K562 (cell line): ENCODE measurements around the gene KLHL29. TPM values are rescaled to one million over a fixed set of nuclear protein-coding genes. Genes with fewer than 3 reads are reported as not detected.

ENCODE experiments used
- ATAC-seq: fragments of 200-7000 bp; cut with Tn5 transposase; 3 replicates; pipeline ENCODE4 v1.9.1; 2020; ENCODE audit warnings: moderate library complexity
- BruUV-seq: library from RNA; stranded (reverse); fragments of 400-500 nt; replicated peaks from 2 replicates; lab custom pipeline; 2021; lab: Mats Ljungman, UMichigan
- CTCF ChIA-PET: fragments of 300-600 bp; formaldehyde crosslinking; extraction: SDS; loops from one replicate; lab custom pipeline; 2021; ENCODE audit warnings: low intra/inter-chr PET ratio; lab: Yijun Ruan, JAX
- POLR2A ChIA-PET: fragments of 300-600, 350-650 bp; sonication (Branson Sonifier 250); formaldehyde crosslinking; extraction: SDS; loops from one replicate; lab custom pipeline; 2021; ENCODE audit warnings: antibody characterized with exemption, inconsistent platforms; lab: Yijun Ruan, JAX
- DNase-seq, 4 experiments: peaks; one replicate each; pipeline versions ENCODE4 v3.0.0 to v3.0.0-alpha.2; 2011 to 2018; ENCODE audit warnings: low spot score in 3 of 4, mixed read lengths in 3 of 4; ENCODE audit errors: extremely low read depth in 1 of 4
- FAIRE-seq: peaks from 2 replicates; lab custom pipeline; 2011; peaks lifted over from hg19 to GRCh38; lab: Jason Lieb, UNC
- H2AFZ ChIP-seq: 2 replicates; pipeline ENCODE4 v1.6.0; 2011; ENCODE audit warnings: low read depth, low read length, control low read depth, inconsistent platforms
- H3K27ac ChIP-seq: fragments of 200-600 bp; 3 replicates; pipeline ENCODE4 v1.8.0; 2011; ENCODE audit warnings: low read depth, mild to moderate bottlenecking, control low read depth, inconsistent platforms, low read length, moderate library complexity, mixed read lengths; ENCODE audit errors: extremely low read depth
- H3K27me3 ChIP-seq, 2 experiments: fragments of 300-600 bp in 1 of 2; 2 replicates in 1 of 2; 3 replicates in 1 of 2; pipeline versions ENCODE4 v1.6.0 to v1.8.0; 2011; ENCODE audit warnings: inconsistent platforms in 2 of 2, low read length in 2 of 2, mild to moderate bottlenecking in 1 of 2, mixed read lengths in 1 of 2, moderate library complexity in 1 of 2; ENCODE audit not compliant: control insufficient read depth in 2 of 2, insufficient read depth in 2 of 2
- H3K36me3 ChIP-seq: fragments of 300-600 bp; 3 replicates; pipeline ENCODE4 v1.8.0; 2011; ENCODE audit warnings: mild to moderate bottlenecking, low read length, inconsistent platforms; ENCODE audit not compliant: control insufficient read depth, insufficient read depth
- H3K4me1 ChIP-seq, 2 experiments: fragments of 200-600 bp in 1 of 2; replicated peaks in 1 of 2; 2 replicates in 1 of 2; 3 replicates in 1 of 2; pipeline versions ENCODE4 v1.5.1 to v1.8.0; 2011; ENCODE audit warnings: inconsistent platforms in 2 of 2, low read length in 2 of 2, mild to moderate bottlenecking in 1 of 2, mixed read lengths in 1 of 2, moderate library complexity in 1 of 2; ENCODE audit not compliant: control insufficient read depth in 2 of 2, insufficient read depth in 2 of 2
- H3K4me2 ChIP-seq: 2 replicates; pipeline ENCODE4 v1.6.1; 2011; ENCODE audit warnings: low read length, control low read depth, inconsistent platforms, mixed read lengths; ENCODE audit not compliant: insufficient read depth
- H3K4me3 ChIP-seq: fragments of 200-600 bp; sonication (generic), shearing (Covaris generic); 2 replicates; pipeline ENCODE4 v1.5.1; 2016; ENCODE audit warnings: control low read depth, inconsistent platforms
- H3K79me2 ChIP-seq: fragments of 200-600 bp; 3 replicates; pipeline ENCODE4 v1.8.0; 2011; ENCODE audit warnings: low read length, inconsistent platforms; ENCODE audit not compliant: control insufficient read depth, insufficient read depth
- H3K9ac ChIP-seq, 2 experiments: 2 replicates each; pipeline versions ENCODE4 v1.6.0 to v1.6.1; 2011; ENCODE audit warnings: low read depth in 2 of 2, low read length in 2 of 2, control low read depth in 1 of 2, inconsistent platforms in 1 of 2, mild to moderate bottlenecking in 1 of 2, mixed read lengths in 1 of 2; ENCODE audit not compliant: insufficient read depth in 1 of 2
- H3K9me1 ChIP-seq: one replicate; pipeline ENCODE4 v1.6.0; 2011; ENCODE audit warnings: inconsistent platforms, mild to moderate bottlenecking, low read length, moderate library complexity; ENCODE audit not compliant: control insufficient read depth, insufficient read depth
- H3K9me3 ChIP-seq: replicated peaks from 2 replicates; pipeline ENCODE4 v1.5.1; 2011; ENCODE audit warnings: low read depth, low read length, inconsistent platforms; ENCODE audit not compliant: control insufficient read depth, insufficient read depth
- H4K20me1 ChIP-seq: replicated peaks from 2 replicates; pipeline ENCODE4 v1.6.1; 2011; ENCODE audit warnings: low read length, inconsistent platforms, mixed read lengths; ENCODE audit not compliant: control insufficient read depth, insufficient read depth
- JUND ChIP-seq, 2 experiments: IDR thresholded peaks; 2 replicates in 1 of 2; 3 replicates in 1 of 2; pipeline ENCODE4 v1.6.1; 2011; ENCODE audit warnings: borderline replicate concordance in 2 of 2, low read depth in 2 of 2, low read length in 2 of 2, improper control_type of control experiment in 1 of 2, missing biosample characterization in 1 of 2, missing genetic modification characterization in 1 of 2, missing genetic modification reagents in 1 of 2
- KAT2B ChIP-seq: IDR thresholded peaks from one replicate; pipeline ENCODE4 v1.6.1; 2012; ENCODE audit warnings: low read depth, mild to moderate bottlenecking, control low read depth, inconsistent platforms, low read length, moderate library complexity
- KDM5B ChIP-seq: fragments of 200-600 bp; sonication (generic); IDR thresholded peaks from 2 replicates; pipeline ENCODE4 v1.6.1; 2012; ENCODE audit warnings: low read depth, mild to moderate bottlenecking, moderate library complexity, low read length, control low read depth, inconsistent platforms; ENCODE audit not compliant: insufficient replicate concordance
- NUFIP1 ChIP-seq: fragments of 450-650 bp; IDR thresholded peaks from 2 replicates; pipeline ENCODE4 v1.6.1; 2018; ENCODE audit not compliant: partially characterized antibody
- PURB ChIP-seq: sonication (generic); formaldehyde crosslinking; IDR thresholded peaks from 2 replicates; pipeline ENCODE4 v1.9.0; 2021; ENCODE audit warnings: low read depth, mild to moderate bottlenecking, missing genetic modification reagents
- SAP30 ChIP-seq: fragments of 200-600 bp; sonication (generic); IDR thresholded peaks from 2 replicates; pipeline ENCODE4 v1.6.1; 2012; ENCODE audit warnings: borderline replicate concordance, low read depth, mild to moderate bottlenecking, moderate library complexity, low read length, control low read depth, inconsistent platforms; ENCODE audit not compliant: insufficient read depth, poor library complexity, severe bottlenecking
- ZKSCAN3 ChIP-seq: fragments of 250-450 bp; sonication (Bioruptor Pico); IDR thresholded peaks from 2 replicates; pipeline ENCODE4 v1.4.0; 2020
- ZNF134 ChIP-seq: fragments of 250-450 bp; sonication (Bioruptor Pico); conservative IDR thresholded peaks from 2 replicates; pipeline ENCODE4 v1.4.0; 2020
- WGBS: fragments of 100-300 bp; shearing (Covaris generic); methylation state at CpG from one replicate; pipeline ENCODE4 v1.1.6; 2016; ENCODE audit warnings: low coverage, mixed read lengths; ENCODE audit not compliant: insufficient coverage; ENCODE audit errors: missing lambda C conversion rate; 5-methylcytosine and 5-hydroxymethylcytosine counted together
- in situ Hi-C: fragments of 300-500 bp; cut with MboI; formaldehyde crosslinking; loops from 4 replicates; pipeline ENCODE4 v1.15.0; 2018; ENCODE audit warnings: inconsistent platforms, mixed read lengths
- intact Hi-C: fragments of 100-400 bp; cut with micrococcal nuclease; formaldehyde crosslinking; loops from 2 replicates; pipeline ENCODE4 v1.14.2; 2022
- polyA plus RNA-seq, 8 experiments: library from polyadenylated mRNA; depleted of rRNA in 4 of 8; stranded (reverse) in 5 of 8; unstranded in 3 of 8; fragments of >200 nt; fragmentation: Nextera tagmentation in 2 of 8; fragmentation: Illumina TruSeq in 1 of 8; extraction: Ambion mirVana in 2 of 8; extraction: Trizol in 1 of 8; gene quantifications; 2 replicates each; pipeline versions ENCODE4 v1.2.1 to v1.2.3, GENCODE V29; 2011 to 2014; ENCODE audit warnings: inconsistent platforms in 1 of 8, missing spikeins in 1 of 8
- total RNA-seq, 7 experiments: library from RNA; depleted of rRNA in 6 of 7; stranded (reverse); fragments of >200 nt in 6 of 7; fragmentation: Illumina TruSeq in 2 of 7; extraction: Trizol in 2 of 7; gene quantifications; 2 replicates each; pipeline versions ENCODE4 v1.2.1 to v1.2.3, GENCODE V29; 2011 to 2021; ENCODE audit warnings: low replicate concordance in 1 of 7
- TF ChIP-seq, protein P1 (sequence below): fragments of 250-450 bp; sonication (Bioruptor Pico); IDR thresholded peaks from 2 replicates; pipeline ENCODE4 v1.5.0; 2022; ENCODE audit warnings: mild to moderate bottlenecking
- TF ChIP-seq, protein P2 (sequence below), 2 experiments: fragments of 250-450 bp in 1 of 2; fragments of 450-650 bp in 1 of 2; sonication (Bioruptor Pico) in 1 of 2; IDR thresholded peaks; 2 replicates each; pipeline versions ENCODE4 v1.6.1 to v1.8.0; 2016 to 2021; ENCODE audit warnings: mild to moderate bottlenecking in 2 of 2, moderate library complexity in 2 of 2, missing compliant biosample characterization in 1 of 2, missing genetic modification characterization in 1 of 2
- TF ChIP-seq, protein P3 (sequence below): sonication (generic); formaldehyde crosslinking; IDR thresholded peaks from 2 replicates; pipeline ENCODE4 v1.8.0; 2022; ENCODE audit warnings: mild to moderate bottlenecking, missing genetic modification reagents
- TF ChIP-seq, protein P4 (sequence below): fragments of 450-650 bp; formaldehyde crosslinking; IDR thresholded peaks from 2 replicates; pipeline ENCODE4 v1.4.0; 2022; ENCODE audit warnings: mild to moderate bottlenecking, moderate library complexity

Gene KLHL29
- total and polyA plus RNA-seq, 9 of the 15 experiments (the other 6 are each of a cell fraction or from before 2014, with no cell fraction given): 0.03 to 0.31 (median 0.08) TPM; not detected in 1

DNA sequence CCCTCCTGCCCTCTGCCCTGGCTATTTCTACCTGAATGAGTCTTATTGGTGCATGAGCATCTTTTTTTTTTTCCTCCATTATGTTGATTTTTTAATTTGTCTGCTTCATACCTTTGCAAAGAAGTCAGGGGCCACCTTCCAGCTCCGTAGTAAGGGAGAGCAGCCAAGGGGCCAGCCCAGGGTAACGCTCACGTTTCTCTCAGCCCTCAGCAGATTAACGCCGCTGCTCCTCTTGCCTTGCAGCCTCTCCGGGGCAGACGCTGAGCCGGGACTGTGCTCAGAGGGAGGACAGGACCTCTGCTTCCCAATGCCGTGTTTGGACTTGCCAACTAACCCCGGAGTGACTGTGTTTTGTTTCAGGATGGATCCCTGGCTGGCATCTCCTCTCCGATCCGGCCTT, 300.2 kb downstream of the KLHL29 start:
- H3K27me3 ChIP-seq: peaks cover 17 to 73% of the 10 kb centered on the region in 2 experiments; a peak in 4 of 5 replicates
- H3K4me2 ChIP-seq: no peak overlapping the region
- TF ChIP-seq, protein P1, sequence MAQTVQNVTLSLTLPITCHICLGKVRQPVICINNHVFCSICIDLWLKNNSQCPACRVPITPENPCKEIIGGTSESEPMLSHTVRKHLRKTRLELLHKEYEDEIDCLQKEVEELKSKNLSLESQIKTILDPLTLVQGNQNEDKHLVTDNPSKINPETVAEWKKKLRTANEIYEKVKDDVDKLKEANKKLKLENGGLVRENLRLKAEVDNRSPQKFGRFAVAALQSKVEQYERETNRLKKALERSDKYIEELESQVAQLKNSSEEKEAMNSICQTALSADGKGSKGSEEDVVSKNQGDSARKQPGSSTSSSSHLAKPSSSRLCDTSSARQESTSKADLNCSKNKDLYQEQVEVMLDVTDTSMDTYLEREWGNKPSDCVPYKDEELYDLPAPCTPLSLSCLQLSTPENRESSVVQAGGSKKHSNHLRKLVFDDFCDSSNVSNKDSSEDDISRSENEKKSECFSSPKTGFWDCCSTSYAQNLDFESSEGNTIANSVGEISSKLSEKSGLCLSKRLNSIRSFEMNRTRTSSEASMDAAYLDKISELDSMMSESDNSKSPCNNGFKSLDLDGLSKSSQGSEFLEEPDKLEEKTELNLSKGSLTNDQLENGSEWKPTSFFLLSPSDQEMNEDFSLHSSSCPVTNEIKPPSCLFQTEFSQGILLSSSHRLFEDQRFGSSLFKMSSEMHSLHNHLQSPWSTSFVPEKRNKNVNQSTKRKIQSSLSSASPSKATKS (CRISPR knock-in tag): no peak
- TF ChIP-seq KDM5B (no peak), SAP30 (no peak), ZNF134 (CRISPR knock-in tag) (no peak), KAT2B (no peak), NUFIP1 (no peak), JUND (IDR thresholded peaks at IDR 0.05; ENCODE audit: borderline replicate concordance, low read depth, low read length) (no peak), JUND (tag; IDR thresholded peaks at IDR 0.05; ENCODE audit: borderline replicate concordance, low read depth, low read length) (no peak), PURB (CRISPR knock-in tag) (no peak), ZKSCAN3 (no peak)
- TF ChIP-seq, protein P2, sequence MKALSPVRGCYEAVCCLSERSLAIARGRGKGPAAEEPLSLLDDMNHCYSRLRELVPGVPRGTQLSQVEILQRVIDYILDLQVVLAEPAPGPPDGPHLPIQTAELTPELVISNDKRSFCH (CRISPR knock-in tag; IDR thresholded peaks at IDR 0.05): no peak
- TF ChIP-seq, protein P2 (tag; IDR thresholded peaks at IDR 0.05): no peak
- TF ChIP-seq, protein P3, sequence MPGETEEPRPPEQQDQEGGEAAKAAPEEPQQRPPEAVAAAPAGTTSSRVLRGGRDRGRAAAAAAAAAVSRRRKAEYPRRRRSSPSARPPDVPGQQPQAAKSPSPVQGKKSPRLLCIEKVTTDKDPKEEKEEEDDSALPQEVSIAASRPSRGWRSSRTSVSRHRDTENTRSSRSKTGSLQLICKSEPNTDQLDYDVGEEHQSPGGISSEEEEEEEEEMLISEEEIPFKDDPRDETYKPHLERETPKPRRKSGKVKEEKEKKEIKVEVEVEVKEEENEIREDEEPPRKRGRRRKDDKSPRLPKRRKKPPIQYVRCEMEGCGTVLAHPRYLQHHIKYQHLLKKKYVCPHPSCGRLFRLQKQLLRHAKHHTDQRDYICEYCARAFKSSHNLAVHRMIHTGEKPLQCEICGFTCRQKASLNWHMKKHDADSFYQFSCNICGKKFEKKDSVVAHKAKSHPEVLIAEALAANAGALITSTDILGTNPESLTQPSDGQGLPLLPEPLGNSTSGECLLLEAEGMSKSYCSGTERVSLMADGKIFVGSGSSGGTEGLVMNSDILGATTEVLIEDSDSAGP (CRISPR knock-in tag): no peak
- TF ChIP-seq, protein P4, sequence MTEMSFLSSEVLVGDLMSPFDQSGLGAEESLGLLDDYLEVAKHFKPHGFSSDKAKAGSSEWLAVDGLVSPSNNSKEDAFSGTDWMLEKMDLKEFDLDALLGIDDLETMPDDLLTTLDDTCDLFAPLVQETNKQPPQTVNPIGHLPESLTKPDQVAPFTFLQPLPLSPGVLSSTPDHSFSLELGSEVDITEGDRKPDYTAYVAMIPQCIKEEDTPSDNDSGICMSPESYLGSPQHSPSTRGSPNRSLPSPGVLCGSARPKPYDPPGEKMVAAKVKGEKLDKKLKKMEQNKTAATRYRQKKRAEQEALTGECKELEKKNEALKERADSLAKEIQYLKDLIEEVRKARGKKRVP (CRISPR knock-in tag): no peak
- H3K9ac ChIP-seq: no peak overlapping the region
- DNase-seq: no peak
- no peak overlapping the region for H3K27ac ChIP-seq
- peaks cover 0 to 12% of the 10 kb centered on the region in 2 experiments; a peak in 2 of 5 replicates for H3K4me1 ChIP-seq
- H2AFZ ChIP-seq: no peak overlapping the region
- no peaks in the 10 kb centered on the region for H3K36me3 ChIP-seq
- no peak for FAIRE-seq
- peaks cover 5% of the 10 kb centered on the region for H3K9me1 ChIP-seq
- 0 out of 3 replicates have a peak, but pooled peaks have one; percentile 18 for ATAC-seq
- in situ Hi-C loops: no loop called here
- peaks cover 5% of the 10 kb centered on the region; the same call in 1 of the 2 replicates for H4K20me1 ChIP-seq
- POLR2A ChIA-PET: no interaction called here
- CTCF ChIA-PET: no interaction called here
- no peaks in the 10 kb centered on the region for H3K9me3 ChIP-seq
- no peak overlapping the region for H3K4me3 ChIP-seq
- intact Hi-C loops: no loop called here
- no peaks in the 10 kb centered on the region for H3K79me2 ChIP-seq
- no TSS peak for BruUV-seq
- WGBS: 3% methylated on average over 9 of the region's 12 CpGs
